ENCODE measurements around the gene PPP2R3B.

PPP2R3B gene

GRCh38 chrX:360496-361150, 26.1 kb downstream of the PPP2R3B start:
- peaks cover 3% of the 10 kb centered on the region for H3K27me3 Mint-ChIP-seq (ENCODE audit: low read depth, poor library complexity)
- peaks cover 77% of the 10 kb centered on the region for H3K36me3 Mint-ChIP-seq (ENCODE audit: low read depth)
- H3K9me3 Mint-ChIP-seq: peaks cover 58% of the 10 kb centered on the region
- no peak overlapping the region for H3K27ac Mint-ChIP-seq
- TF ChIP-seq, protein P1, sequence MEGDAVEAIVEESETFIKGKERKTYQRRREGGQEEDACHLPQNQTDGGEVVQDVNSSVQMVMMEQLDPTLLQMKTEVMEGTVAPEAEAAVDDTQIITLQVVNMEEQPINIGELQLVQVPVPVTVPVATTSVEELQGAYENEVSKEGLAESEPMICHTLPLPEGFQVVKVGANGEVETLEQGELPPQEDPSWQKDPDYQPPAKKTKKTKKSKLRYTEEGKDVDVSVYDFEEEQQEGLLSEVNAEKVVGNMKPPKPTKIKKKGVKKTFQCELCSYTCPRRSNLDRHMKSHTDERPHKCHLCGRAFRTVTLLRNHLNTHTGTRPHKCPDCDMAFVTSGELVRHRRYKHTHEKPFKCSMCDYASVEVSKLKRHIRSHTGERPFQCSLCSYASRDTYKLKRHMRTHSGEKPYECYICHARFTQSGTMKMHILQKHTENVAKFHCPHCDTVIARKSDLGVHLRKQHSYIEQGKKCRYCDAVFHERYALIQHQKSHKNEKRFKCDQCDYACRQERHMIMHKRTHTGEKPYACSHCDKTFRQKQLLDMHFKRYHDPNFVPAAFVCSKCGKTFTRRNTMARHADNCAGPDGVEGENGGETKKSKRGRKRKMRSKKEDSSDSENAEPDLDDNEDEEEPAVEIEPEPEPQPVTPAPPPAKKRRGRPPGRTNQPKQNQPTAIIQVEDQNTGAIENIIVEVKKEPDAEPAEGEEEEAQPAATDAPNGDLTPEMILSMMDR (IDR thresholded peaks at IDR 0.05): no peak
- no peak overlapping the region for H3K4me3 Mint-ChIP-seq
- no peak for DNase-seq
- peaks cover 21% of the 10 kb centered on the region for H3K4me1 Mint-ChIP-seq

GRCh38 chrX:358651-359143, 28.0 kb downstream of the PPP2R3B start:
- Mint-ChIP-seq H3K27ac (no peak overlapping the region), H3K4me1 (peaks cover 35% of the 10 kb centered on the region), H3K27me3 (ENCODE audit: low read depth, poor library complexity) (peaks cover 3% of the 10 kb centered on the region), H3K36me3 (ENCODE audit: low read depth) (peaks cover 89% of the 10 kb centered on the region), H3K4me3 (no peak overlapping the region), H3K9me3 (peaks cover 52% of the 10 kb centered on the region)
- TF ChIP-seq, protein P1 (IDR thresholded peaks at IDR 0.05): no peak
- DNase-seq: no peak

DNA sequence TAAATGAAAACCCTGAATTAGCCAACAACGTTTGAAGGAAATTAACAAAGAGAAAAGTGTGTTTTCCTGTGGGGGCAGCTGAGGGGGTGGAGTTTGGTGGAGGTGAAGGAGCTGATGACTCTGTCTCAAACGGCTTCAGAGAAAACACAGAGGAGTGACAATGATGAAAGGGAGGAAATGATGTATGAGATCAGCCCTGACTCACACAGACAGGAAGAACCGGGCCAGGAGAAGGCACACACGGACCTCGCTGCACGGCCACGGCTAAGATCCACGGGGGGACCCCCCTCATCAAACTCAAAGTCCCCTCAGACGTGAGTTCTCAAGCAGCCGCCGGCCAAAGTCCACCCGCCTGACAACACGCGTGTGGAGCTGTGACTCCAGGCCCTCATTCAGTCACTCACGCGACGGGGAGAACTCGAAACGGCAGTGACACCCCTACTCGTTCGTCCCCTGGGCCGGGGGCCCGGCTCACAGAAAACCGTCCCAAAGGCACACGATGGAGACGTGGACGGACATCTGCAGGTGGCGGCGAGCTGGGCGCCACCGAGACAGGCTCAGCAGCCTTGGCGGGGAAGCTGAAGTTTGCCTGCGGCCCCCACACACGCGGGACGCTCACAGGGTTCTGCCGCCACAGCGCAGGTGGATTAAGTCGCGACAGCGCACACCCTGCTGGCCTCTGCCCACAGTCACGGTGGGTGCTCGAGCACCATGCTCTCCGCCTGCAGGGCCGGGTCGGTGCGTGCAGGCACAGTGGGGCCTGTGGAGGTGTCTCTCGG, 28.8 kb downstream of the PPP2R3B start:
- H3K4me1 Mint-ChIP-seq: peaks cover 35% of the 10 kb centered on the region
- H3K9me3 Mint-ChIP-seq: peaks cover 44% of the 10 kb centered on the region
- no peak overlapping the region for H3K4me3 Mint-ChIP-seq
- TF ChIP-seq, protein P1 (IDR thresholded peaks at IDR 0.05): no peak
- H3K27me3 Mint-ChIP-seq (ENCODE audit: low read depth, poor library complexity): peaks cover 3% of the 10 kb centered on the region
- H3K27ac Mint-ChIP-seq: peak overlapping the region; percentile 88
- H3K36me3 Mint-ChIP-seq (ENCODE audit: low read depth): peaks cover 81% of the 10 kb centered on the region
- no peak for DNase-seq

- H3K4me3 Mint-ChIP-seq: no peak overlapping the region
- TF ChIP-seq, protein P1 (IDR thresholded peaks at IDR 0.05): no peak
- peaks cover 37% of the 10 kb centered on the region for H3K9me3 Mint-ChIP-seq
- H3K4me1 Mint-ChIP-seq: peaks cover 41% of the 10 kb centered on the region
- no peak for DNase-seq
- H3K36me3 Mint-ChIP-seq (ENCODE audit: low read depth): peaks cover 82% of the 10 kb centered on the region
- peak overlapping the region; percentile 88 for H3K27ac Mint-ChIP-seq
- peaks cover 3% of the 10 kb centered on the region for H3K27me3 Mint-ChIP-seq (ENCODE audit: low read depth, poor library complexity)
Measured at GRCh38 chrX:357035-357692, 29.5 kb downstream of the PPP2R3B start.

- H3K4me3 Mint-ChIP-seq: no peak overlapping the region
- H3K27me3 Mint-ChIP-seq (ENCODE audit: low read depth, poor library complexity): peaks cover 3% of the 10 kb centered on the region
- H3K9me3 Mint-ChIP-seq: peaks cover 30% of the 10 kb centered on the region
- H3K27ac Mint-ChIP-seq: peak overlapping the region; percentile 88
- peaks cover 75% of the 10 kb centered on the region for H3K36me3 Mint-ChIP-seq (ENCODE audit: low read depth)
- no peak for DNase-seq
- H3K4me1 Mint-ChIP-seq: peaks cover 41% of the 10 kb centered on the region
- TF ChIP-seq, protein P1 (IDR thresholded peaks at IDR 0.05): no peak
Measured at GRCh38 chrX:356385-357034, 30.2 kb downstream of the PPP2R3B start.

Measured in nephron progenitor cell (in vitro differentiated cells).